Keratinocyte (primary cell): Measurements from ENCODE around the gene CD276.

Source experiments
- CTCF ChIP-seq, 3 experiments: IDR thresholded peaks in 1 of 3; conservative IDR thresholded peaks in 1 of 3; optimal IDR thresholded peaks in 1 of 3; 2 replicates in 2 of 3; 3 replicates in 1 of 3; pipeline versions ENCODE3 to v1.5.1; 2011; ENCODE audit warnings: low read length in 3 of 3, mild to moderate bottlenecking in 3 of 3, moderate library complexity in 2 of 3, control low read depth in 1 of 3, inconsistent platforms in 1 of 3; ENCODE audit not compliant: insufficient read depth in 2 of 3; ENCODE audit errors: extremely low read depth in 1 of 3
- EZH2 ChIP-seq: IDR thresholded peaks from one replicate; pipeline ENCODE4 v1.6.1; 2012; ENCODE audit warnings: inconsistent platforms, mild to moderate bottlenecking, low read length, moderate library complexity

- TF ChIP-seq EZH2 = no peak
- TF ChIP-seq CTCF (optimal IDR thresholded peaks at IDR 0.05 in 1 of 3, IDR thresholded peaks at IDR 0.05 in 1 of 3, conservative IDR thresholded peaks at IDR 0.05 in 1 of 3; ENCODE audit: extremely low read depth in 1 of 3, insufficient read depth in 2 of 3, low read length in 3 of 3) = no peak
Measured at GRCh38 chr15:73746261-73746660, 62.1 kb downstream of the CD276 start.
